GM18868 (cell line): ENCODE results near the gene LEFTY2.
"Not testable (repeated sequence)": the region's sequence is repeated elsewhere in the genome, so short reads cannot be mapped to it uniquely, and the experiment has no call there.

Experiments used
- ATAC-seq: cut with Tn5 transposase; IDR thresholded peaks from one replicate; pipeline ENCODE4 v1.9.1; 2021; ENCODE audit warnings: mild to moderate bottlenecking, moderate library complexity; ENCODE audit not compliant: unreplicated experiment

LEFTY2 gene, protein sequence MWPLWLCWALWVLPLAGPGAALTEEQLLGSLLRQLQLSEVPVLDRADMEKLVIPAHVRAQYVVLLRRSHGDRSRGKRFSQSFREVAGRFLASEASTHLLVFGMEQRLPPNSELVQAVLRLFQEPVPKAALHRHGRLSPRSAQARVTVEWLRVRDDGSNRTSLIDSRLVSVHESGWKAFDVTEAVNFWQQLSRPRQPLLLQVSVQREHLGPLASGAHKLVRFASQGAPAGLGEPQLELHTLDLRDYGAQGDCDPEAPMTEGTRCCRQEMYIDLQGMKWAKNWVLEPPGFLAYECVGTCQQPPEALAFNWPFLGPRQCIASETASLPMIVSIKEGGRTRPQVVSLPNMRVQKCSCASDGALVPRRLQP

DNA sequence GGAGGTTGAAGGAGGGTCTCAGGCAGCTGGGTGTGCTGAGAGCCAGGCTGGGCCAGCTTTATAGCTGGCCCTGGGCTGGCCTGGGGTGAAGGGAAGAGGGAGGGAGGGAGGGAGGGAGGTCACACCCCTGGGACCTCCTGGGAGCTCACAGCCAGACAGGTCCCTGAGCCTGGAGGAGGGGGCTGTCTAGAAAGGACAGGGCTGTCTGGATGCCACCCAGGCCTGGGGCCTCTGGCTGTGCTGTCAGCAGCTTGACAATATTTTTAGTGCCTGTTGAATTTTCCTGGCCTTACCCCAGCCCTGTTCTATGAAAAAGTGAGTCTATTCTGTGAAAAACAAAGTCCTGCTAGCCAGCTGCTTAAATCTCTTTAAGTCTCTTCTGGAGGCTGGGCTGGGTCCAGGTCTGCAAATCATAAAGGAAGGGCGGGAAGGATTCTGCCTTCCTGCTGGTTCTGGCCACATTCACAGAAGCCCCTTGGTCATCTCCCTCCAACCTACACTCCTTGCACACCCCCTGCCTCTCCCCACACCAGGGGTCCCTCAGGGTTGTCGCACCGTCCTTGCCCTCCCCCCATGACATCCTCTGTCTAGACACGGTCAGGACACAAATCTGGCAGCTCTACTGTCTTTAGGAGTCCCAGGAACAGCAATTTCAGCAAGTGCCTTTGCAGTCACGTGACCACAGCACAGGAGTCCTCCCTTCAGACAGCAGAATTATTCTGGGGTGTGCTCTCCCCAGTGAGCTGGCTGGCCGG lies at the start of gene LEFTY2:
LEFTY2 (minus strand) TSS at position 34 of the 755 bp plus-strand sequence. CDS start 80 bp downstream, outside the sequence.
- ATAC-seq = no peak

GRCh38 chr1:225987491-225988316 lies 46.7 kb upstream of the LEFTY2 start:
- no peak for ATAC-seq

- no peak for ATAC-seq
These were observed 40.7 kb upstream of the LEFTY2 start for GRCh38 chr1:225981714-225982113.

DNA sequence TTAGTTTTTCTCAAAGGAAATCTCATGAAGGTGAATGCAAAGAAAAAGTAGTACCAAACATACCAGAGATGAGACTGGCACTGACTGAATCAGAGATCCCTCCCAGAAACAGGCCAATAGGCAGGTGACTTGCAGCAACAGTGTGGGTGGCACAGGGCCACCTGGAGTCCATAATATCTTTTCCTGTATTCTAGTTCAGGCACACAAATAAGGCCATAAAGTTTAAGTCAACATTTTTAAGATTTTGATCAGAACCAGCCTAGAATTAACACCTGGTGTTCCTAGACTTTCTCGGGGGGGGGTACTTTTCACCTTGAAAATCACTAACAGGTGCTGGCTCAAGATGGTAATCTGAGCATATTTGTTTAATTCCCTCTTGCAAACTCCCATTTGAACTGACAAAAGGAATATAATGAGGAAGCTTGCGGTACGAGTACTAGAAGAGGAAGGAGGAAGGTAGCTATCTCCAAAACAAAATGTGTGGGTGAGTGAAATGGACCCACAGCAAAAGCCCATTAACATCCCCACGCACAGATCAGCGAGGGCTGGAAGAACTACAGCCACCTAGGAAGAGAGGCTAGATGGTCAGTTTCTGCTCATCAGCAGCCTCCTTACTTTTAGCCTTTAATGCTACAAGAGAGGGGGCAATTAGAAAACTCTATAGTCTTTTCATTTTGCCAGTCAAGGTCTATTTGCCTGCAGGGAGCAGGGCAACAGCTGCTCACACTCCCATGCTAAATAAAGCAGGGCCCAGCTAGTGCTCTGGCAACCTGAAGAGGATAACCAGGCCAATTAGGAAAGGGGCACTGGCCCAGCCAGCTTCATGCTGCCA lies 39.2 kb upstream of the LEFTY2 start:
- no peak for ATAC-seq

- no peak for ATAC-seq
These were observed 38.4 kb upstream of the LEFTY2 start for GRCh38 chr1:225979421-225979820.

DNA sequence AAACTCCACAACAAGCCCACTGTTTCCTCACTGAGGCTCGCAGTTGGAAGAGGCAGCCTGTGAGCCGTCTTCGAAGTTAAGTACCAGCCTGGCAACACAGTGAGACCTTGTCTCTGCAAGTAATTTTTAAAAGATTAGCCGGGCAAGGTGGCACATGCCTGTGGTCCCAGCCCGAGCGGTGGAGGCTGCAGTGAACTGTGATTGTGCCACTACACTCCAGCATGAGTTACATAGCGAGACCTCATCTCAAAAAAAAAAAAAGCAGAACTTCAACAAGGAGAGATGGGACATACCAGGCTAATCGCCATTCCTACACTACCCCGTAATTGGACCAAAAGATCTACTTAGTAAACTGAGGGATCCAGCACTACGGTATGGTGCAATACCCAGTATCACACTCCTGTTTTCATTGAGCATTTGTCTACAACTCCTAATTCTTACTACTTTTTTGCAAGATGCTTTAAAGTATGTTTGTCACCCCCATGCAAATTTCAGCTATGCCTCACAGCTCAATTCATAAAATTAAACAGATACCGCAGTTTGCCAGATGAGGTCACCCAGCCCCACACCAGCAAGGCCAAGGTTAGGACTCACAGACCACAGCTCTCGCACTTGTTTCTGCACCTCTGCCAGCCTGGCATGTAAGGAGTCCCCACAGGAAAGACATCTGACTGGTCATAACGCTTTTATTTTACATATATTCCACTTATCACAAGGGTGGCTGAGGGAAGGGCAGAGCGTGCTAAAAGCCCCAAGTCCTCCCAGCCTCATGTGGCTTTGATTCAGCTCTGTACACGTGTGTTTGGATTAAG lies 37.1 kb upstream of the LEFTY2 start:
- ATAC-seq = peak; percentile 55

GRCh38 chr1:225975146-225975545 lies 34.1 kb upstream of the LEFTY2 start:
- not testable (repeated sequence) for ATAC-seq

DNA sequence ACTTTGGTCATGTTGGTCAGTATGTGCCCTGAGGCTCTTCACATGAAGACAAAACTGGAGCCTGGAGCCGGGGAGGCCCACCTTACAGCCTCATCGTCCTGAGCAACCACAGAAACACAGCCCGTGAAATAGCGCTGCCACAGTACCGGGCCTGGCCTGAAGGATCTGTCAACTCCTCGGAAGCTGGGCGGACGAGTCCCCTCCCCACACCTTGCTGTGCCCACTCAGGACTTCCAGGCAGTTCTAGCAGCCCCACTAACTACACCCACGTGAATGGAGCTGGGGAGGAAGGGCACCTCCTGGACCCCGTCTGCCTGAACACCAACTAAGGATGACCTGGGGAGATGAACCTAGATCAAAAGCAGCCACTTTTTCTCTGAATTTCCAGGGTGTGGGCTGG lies 33.4 kb upstream of the LEFTY2 start:
- ATAC-seq = no peak

DNA sequence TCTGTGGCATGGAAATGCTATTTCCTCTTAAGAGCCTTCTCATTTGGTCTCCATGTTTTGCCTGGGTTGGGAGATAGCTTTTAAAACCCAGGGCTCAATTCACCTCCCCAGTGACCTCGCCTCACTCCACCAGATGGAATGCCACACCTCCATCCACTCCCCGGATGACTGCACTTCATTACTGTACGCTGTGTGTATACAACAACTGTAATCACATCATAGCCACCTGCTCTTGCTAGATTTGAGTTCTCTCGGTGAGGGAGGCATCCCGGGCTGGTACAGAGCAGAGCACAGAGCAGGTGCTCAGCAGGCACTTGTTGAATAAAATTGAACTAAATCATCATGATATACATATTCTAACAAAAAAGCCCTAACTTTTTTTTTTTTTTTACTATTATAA lies 32.1 kb upstream of the LEFTY2 start:
- no peak for ATAC-seq

GRCh38 chr1:225972344-225973152 lies 31.5 kb upstream of the LEFTY2 start:
- ATAC-seq = no peak

DNA sequence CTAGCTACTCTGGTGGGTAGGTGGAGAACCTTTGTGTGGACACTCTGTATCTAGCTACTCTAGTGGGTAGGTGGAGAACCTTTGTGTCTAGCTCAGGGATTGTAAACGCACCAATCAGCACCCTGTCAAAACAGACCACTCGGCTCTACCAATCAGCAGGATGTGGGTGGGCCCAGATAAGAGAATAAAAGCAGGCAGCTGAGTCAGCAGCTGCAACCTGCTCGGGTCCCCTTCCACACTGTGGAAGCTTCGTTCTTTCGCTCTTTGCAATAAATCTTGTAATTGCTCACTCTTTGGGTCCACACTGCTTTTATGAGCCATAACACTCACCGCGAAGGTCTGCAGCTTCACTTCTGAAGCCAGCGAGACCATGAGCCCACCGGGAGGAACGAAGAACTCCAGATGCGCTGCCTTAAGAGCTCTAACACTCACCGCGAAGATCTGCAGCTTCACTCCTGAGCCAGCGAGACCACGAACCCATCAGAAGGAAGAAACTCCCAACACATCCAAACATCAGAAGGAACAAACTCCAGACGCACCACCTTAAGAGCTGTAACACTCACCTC lies 29.7 kb upstream of the LEFTY2 start:
- ATAC-seq = not testable (repeated sequence)

- ATAC-seq = not testable (repeated sequence)
These were observed 28.7 kb upstream of the LEFTY2 start for GRCh38 chr1:225969751-225970150.

GRCh38 chr1:225965231-225965630 lies 24.2 kb upstream of the LEFTY2 start:
- no peak for ATAC-seq

GRCh38 chr1:225963735-225964530 lies 22.9 kb upstream of the LEFTY2 start:
- no peak for ATAC-seq

- ATAC-seq = peak; percentile 79
These were observed 21.5 kb upstream of the LEFTY2 start for GRCh38 chr1:225962440-225962975.

- ATAC-seq = no peak
These were observed 20.8 kb upstream of the LEFTY2 start for GRCh38 chr1:225961659-225962439.

GRCh38 chr1:225958041-225958440 lies 17.0 kb upstream of the LEFTY2 start:
- ATAC-seq = no peak
